ENCODE measurements around the gene CDH4.
"Not testable (repeated sequence)": the region's sequence is repeated elsewhere in the genome, so short reads cannot be mapped to it uniquely, and the experiment has no call there.

Gene CDH4

DNA sequence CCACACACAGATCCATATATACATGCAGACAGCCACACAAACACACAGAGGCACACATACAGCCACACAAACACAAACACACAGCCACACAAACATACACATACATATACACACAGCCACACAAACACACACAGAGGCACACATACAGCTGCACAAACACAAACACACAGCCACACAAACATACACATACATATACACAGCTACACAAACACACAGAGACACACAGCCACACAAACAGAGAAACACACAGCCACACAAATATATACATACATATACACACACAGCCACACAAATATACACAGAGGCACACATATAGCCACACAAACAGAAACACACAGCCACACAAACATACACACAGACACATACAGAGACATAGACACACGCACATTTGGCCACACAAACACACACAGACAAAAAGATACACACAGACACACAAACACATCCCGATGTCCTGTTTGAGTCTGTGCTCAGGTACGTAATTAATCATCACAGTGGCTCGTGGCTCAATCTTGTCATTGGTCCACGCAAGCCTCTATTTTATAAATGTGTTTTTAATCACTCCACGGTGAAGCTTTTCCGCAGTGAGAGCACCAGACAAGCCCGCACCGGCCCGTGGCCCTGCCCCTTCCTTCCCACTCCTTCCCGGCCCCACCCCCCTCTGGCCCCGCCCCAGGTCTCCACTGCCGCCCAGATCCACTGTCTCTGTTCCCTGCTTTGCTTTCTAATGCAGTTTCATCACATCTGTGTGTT, 135.3 kb downstream of the CDH4 start:
- no peak for DNase-seq (ENCODE audit: low spot score)

- no peak for DNase-seq (ENCODE audit: low spot score)
Measured at GRCh38 chr20:61387954-61388348, 135.9 kb downstream of the CDH4 start.

GRCh38 chr20:61389077-61389476, 137.0 kb downstream of the CDH4 start:
- no peak for DNase-seq (ENCODE audit: low spot score)

- no peak for DNase-seq (ENCODE audit: low spot score)
Measured at GRCh38 chr20:61391185-61391584, 139.1 kb downstream of the CDH4 start.

- DNase-seq (ENCODE audit: low spot score), result no peak
Measured at GRCh38 chr20:61391812-61392520, 139.9 kb downstream of the CDH4 start.

DNA sequence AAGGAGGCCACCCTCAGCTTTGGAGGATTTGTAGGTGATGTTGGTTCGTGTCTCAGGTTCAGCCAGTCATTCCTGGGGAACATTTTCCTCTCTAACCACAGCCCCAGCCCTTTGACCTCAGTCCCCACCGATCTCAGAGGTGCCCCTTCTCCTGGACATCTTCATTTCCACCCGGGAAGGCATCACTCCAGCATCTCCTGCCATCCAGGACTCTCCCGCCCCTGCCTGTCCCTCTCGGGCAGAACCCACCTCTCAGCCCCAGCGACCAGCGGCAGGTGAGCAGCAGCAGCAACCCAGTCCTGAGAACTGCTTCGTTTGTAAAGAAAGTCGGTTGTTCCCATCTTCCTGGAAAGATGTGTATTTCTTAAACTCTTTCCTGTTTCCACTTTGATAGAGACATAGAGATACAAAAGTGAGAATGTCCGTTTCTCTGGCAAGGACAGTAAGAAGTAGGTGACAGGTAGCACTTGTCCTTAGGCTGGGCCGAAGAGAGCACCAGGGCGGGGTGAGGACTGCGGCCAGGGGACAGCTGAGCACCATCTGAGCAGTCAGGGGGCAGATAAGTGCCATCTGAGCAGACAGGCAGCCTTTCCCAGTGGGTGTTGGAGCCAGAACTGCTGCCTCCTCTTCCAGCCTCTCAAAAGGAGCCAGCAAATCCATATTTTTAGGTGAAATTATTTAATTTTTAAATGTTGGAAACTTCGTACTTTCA, 142.2 kb downstream of the CDH4 start:
- DNase-seq (ENCODE audit: low spot score), result no peak

GRCh38 chr20:61396262-61396848, 144.3 kb downstream of the CDH4 start:
- DNase-seq (ENCODE audit: low spot score), result no peak

DNA sequence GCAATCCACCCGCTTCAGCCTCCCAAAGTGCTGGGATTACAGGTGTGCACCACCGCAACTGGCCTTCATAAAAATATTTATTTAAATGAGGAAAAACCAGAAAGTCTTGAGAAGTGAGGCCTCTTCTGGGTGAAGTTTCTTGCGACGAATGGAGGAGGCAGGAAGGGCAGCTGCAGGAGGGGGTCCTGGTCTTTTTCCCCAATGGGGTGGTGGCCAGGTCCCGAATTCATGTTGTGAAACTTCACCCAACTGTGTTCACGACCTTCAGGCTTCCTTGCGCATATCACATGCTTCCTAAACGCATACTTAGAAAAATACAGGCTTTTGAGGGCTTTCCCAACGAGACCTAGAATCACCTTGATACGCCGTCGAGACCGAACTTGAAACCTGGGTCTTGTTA, 145.1 kb downstream of the CDH4 start:
- no peak for DNase-seq (ENCODE audit: low spot score)

DNA sequence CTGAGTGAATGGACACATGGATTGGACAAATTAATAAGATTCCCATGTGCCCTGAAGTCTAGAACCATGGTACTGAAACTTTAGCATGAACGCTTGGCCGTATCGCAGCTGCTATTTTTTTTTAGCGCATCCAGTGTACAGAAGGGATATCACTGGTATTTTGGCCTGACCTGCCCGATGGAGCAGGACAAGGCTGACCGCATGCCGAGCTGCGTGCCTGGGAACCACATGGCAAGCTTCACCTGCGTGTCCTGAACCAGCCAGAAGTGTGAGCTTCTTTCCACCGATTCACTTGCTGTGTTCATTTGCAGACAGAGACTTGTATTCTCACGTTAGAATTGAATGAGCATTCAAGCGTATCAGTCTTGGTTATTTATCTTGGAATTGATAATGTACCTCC, 145.7 kb downstream of the CDH4 start:
- DNase-seq (ENCODE audit: low spot score), result no peak

- DNase-seq (ENCODE audit: low spot score), result no peak
Measured at GRCh38 chr20:61399433-61399832, 147.4 kb downstream of the CDH4 start.

DNA sequence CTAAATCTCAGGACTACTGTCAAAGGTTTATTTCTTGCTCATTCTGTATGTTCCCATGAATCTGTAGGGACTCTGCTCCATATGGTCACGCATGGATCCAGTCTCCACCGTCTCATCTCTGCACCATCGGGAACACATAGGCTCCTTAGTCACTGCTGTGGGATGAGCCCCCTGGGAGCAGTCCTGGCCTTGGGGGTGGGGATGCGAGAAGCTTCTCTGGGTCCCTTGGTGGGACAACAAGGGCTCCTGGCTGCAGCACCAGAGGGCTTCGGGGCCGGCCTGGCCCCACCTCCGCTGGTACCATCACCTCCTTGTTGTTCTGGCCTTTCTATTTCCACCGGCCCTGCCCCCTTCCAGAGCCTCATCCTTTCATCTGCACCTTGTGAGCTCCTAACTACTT, 148.4 kb downstream of the CDH4 start:
- no peak for DNase-seq (ENCODE audit: low spot score)

- no peak for DNase-seq (ENCODE audit: low spot score)
Measured at GRCh38 chr20:61404303-61404702, 152.2 kb downstream of the CDH4 start.

- DNase-seq (ENCODE audit: low spot score), result no peak
Measured at GRCh38 chr20:61405007-61405406, 152.9 kb downstream of the CDH4 start.

DNA sequence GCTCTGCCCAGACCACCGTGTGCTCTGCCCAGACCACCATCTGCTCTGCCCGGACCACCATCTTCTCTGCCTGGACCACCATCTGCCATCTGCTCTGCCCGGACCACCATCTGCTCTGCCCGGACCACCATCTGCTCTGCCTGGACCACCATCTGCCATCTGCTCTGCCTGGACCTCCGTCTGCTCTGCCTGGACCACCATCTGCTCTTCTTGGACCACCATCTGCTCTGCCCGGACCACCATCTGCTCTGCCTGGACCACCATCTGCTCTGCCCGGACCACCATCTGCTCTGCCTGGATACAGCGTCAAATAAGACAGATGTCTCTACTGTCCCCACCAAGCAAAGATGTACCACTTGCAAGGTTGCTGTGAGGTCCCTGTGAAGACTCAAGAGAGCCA, 154.7 kb downstream of the CDH4 start:
- DNase-seq (ENCODE audit: low spot score), result not testable (repeated sequence)

- DNase-seq (ENCODE audit: low spot score), result no peak
Measured at GRCh38 chr20:61407561-61407960, 155.5 kb downstream of the CDH4 start.

GRCh38 chr20:61408951-61409740, 157.1 kb downstream of the CDH4 start:
- no peak for DNase-seq (ENCODE audit: low spot score)

DNA sequence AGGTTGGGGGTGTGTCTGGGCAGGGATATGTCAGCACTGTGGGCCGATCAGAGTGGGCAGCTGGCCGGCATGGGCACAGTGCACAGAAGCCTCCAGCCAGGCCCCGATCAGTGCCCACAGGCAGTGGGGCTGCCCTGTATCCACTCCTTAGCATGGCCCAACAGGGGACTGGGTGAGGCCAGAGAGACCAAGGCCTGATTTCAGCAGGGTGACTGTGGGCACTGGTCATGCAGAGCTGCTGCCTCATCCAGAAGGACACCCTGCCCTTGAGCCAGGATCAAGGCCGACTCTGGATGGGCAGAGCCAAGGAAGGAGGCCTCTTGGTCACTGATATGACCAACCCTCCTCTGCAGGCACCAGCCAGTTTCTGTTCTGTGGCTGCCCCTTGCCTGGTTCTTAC, 159.7 kb downstream of the CDH4 start:
- no peak for DNase-seq (ENCODE audit: low spot score)

GRCh38 chr20:61413752-61414151, 161.7 kb downstream of the CDH4 start:
- no peak for DNase-seq (ENCODE audit: low spot score)

- DNase-seq (ENCODE audit: low spot score), result no peak
Measured at GRCh38 chr20:61414455-61414991, 162.5 kb downstream of the CDH4 start.

DNA sequence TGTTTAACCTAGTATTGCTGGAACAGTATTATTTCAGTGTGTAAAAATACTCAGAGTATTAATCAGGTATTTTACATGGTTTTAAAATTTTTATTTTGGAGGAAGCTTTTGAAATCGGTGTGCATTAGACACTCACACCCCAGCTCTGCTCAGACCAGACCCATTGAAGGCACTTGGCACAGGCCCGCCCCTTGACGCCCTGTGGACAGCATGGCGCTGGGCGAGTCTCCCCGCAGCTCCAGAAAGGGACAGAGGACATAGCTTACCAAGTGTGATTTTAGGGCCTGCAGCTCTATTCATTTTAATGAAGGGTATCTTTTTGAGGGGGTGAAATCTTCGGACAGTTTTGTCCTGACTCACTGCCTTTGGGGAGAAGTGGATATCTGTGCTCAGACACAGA, 164.5 kb downstream of the CDH4 start:
- no peak for DNase-seq (ENCODE audit: low spot score)

DNA sequence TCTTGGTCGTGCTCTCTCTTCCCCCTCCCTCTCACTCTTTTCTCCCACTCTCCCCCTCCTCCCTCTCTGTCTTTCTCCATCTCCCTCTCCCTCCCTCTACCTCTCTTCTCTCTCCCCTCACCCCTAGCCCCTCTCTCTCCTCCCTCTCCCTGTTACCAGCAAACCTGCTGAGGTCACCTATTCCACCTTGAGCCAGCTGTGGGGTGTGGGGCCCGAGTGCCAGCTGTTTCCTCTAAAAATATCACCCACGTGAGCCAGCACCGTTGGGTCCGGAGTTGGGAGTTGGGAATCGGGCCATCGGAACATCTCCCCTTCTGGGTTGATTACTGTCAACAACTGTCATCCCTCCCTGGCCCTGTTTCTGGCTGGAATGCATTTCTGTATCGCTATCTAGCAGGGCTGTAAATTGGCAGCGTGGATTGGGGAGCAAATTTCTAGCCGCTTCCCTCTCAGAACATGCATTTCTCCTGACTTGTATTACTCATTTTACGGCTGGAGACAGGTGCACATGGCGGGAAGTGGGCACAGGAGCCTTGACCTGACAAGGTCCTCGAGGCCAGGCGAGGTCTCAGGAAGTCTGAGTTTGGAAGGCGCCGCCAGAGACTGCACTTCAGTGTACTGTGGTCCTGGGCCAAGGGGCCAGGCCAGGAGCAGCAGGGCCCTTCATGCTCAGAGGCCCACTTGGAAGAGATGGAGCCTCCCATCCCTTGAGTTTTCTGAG, 165.3 kb downstream of the CDH4 start:
- no peak for DNase-seq (ENCODE audit: low spot score)
